Peyer's patch (tissue), 4 donors: Measurements from ENCODE around the gene TBXAS1.

ENCODE experiments used
- CTCF ChIP-seq, 6 experiments: fragments of 450-650 bp in 4 of 6; fragments of 200-600 bp in 2 of 6; sonication (generic) in 1 of 6; IDR thresholded peaks; one replicate each; pipeline ENCODE4 v1.5.1; 2017 to 2019; ENCODE audit warnings: antibody characterized with exemption in 6 of 6, mild to moderate bottlenecking in 3 of 6, moderate library complexity in 1 of 6
- POLR2A ChIP-seq, 2 donors: fragments of 450-650 bp; IDR thresholded peaks; one replicate each; pipeline ENCODE4 v1.5.1; 2017; ENCODE audit warnings: antibody characterized with exemption in 2 of 2, mild to moderate bottlenecking in 2 of 2, moderate library complexity in 2 of 2

DNA sequence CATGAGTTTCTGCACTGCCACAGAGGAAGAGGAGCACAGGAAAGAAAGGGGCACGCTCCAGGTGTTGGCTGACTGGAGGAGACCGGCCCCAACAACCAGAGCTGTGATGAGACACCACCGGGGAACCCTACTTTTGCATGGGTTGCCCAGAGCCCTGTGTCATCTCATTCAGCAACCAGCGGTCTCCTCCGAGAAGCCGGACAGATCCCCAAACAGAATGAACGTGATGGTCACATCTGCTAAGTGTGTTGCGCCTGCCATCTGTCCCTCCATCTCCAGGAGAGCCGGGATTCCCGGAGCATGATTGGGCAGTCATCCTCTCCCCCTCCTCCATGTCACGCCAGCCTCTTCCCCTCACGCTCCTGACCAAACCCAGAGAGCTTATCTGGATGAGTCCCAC is 210.8 kb downstream of the TBXAS1 start:
- TF ChIP-seq CTCF (IDR thresholded peaks at IDR 0.05) (no peak), POLR2A (IDR thresholded peaks at IDR 0.05) (no peak)
